ENCODE data around the gene HFE.

GRCh38 chr6:26055719-26056582 is 31.3 kb upstream of the HFE start:
- TF ChIP-seq CTCF (IDR thresholded peaks at IDR 0.05; ENCODE audit: low read depth, low read length) (no peak), EZH2phosphoT487 (IDR thresholded peaks at IDR 0.05; ENCODE audit: low read depth) (no peak)
